Raji (cell line): ENCODE data around the gene DND1.

Source experiments
- POLR2A ChIP-seq: IDR thresholded peaks from 2 replicates; pipeline ENCODE4 v1.6.1; 2011; ENCODE audit warnings: low read depth, low read length, control low read depth; ENCODE audit not compliant: insufficient read depth

DND1 gene

DNA sequence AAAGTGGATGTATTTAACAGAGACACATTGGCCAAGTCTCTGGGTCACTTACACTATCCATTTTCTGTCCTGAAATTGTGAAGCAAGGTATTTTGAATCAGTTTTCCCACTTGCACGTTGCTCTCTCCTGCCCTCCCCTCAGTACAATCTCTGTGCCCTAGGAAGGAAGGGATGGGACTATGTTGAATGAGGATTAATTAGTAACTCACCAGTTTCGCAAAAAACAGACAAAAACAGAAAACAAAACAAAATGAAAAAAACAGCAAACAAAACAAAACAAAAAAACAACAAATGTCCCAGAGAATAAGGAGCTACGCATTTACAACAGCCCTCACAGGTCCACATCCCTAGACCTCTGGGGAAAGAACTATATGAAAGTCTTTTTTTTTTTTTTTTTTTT is 39.3 kb downstream of the DND1 start:
- TF ChIP-seq POLR2A: no peak

DNA sequence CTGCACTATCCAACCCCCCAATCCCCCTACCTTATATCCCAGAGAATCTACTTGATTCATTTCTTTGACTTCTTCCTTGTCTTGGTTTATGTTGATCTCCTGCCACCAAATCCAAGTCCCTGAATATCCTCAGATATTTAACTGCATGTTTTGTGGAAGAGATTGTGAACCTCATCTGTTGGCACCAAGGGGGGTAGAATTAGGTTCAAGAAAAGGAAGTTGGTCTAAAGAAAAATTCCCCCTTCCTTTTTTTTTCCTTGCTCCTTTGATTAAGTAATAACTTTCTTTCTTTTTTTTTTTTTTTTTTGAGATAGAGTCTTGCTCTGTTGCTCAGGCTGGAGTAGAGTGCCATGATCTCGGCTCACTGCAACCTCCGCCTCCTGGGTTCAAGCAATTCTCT is 39.9 kb downstream of the DND1 start:
- no peak for TF ChIP-seq POLR2A

DNA sequence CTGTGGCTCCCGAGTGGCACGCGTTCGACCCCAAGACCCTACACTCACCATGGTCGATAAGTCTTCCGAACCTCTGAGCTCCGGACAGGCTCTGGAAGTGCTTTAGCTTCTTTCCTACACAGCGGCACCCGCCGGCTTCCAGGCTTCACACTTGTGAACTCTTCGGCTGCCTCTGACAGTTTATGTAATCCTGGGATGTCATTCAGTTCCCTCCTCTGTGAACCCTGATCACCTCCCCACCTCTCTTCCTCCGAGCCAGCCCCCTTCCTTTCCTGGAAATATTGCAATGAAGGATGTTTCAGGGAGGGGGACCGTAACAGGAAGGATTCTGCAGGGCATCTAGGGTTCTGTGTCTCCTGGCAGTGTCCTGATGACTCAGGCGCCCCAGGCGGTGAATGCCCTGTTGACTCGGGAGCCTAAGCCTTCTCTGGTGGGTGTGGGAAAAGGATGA is 40.3 kb downstream of the DND1 start, which contains the start of gene CD14:
Gene CD14, minus strand, starts transcription at position 155 of the 451 bp plus-strand sequence. Its CDS starts 104 bp downstream, at position 51.
- TF ChIP-seq POLR2A: no peak

DNA sequence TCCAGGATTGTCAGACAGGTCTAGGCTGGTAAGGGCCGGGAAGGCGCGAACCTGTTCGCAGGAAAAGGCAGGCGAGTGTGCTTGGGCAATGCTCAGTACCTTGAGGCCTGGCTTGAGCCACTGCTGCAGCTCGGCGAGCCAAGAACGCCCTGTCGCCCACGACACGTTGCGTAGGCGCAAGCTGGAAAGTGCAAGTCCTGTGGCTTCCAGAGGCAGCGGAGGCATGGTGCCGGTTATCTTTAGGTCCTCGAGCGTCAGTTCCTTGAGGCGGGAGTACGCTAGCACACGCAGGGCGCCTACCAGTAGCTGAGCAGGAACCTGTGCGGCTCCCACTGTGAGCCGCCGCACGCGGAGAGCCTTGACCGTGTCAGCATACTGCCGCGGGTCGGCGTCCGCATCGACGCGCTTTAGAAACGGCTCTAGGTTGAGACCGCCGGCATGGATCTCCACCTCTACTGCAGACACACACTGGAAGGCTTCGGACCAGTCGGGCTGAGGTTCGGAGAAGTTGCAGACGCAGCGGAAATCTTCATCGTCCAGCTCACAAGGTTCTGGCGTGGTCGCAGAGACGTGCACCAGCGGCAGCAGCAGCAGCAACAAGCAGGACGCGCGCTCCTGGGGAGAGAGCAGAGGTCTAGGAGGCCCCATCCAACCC is 40.9 kb downstream of the DND1 start:
- TF ChIP-seq POLR2A: no peak

DNA sequence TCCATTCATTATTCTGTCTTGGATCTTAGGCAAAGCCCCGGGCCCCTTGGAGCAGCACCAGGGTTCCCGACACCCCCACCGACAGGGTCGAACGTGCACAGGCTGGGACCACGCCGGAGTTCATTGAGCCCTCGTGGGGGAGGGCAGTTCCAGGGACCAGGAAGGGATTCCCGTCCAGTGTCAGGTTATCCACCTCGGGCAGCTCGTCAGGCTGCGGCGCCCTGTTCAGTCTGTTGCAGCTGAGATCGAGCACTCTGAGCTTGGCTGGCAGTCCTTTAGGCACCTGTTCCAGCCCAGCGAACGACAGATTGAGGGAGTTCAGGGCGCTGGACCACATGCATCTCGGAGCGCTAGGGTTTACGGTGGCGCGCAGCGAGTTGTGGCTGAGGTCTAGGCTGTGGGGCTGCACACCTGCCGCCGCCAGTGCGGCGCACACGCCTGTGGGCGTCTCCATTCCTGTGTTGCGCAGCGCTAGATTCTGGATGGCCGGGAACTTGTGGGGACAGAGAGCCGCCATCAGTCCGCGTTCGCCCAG is 41.5 kb downstream of the DND1 start:
- TF ChIP-seq POLR2A: no peak

DNA sequence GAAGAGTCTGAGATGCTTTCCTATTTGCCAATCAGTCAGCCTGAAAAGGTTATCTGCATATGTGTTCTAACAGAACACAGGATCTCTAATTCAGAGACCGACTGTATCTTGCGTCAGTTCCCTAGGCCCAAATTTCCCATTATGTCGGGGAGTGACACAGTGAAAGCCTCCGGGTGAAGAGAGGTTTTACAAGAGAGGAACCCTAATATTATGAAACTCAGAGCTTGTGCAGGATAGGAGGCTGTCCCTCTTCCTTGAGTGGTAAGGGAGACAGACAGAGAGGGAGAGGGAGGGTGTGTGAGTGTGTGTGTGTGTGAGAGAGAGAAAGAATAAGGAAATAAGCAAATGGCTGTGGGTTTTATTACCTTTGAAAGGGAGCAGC is 42.3 kb downstream of the DND1 start:
- no peak for TF ChIP-seq POLR2A

DNA sequence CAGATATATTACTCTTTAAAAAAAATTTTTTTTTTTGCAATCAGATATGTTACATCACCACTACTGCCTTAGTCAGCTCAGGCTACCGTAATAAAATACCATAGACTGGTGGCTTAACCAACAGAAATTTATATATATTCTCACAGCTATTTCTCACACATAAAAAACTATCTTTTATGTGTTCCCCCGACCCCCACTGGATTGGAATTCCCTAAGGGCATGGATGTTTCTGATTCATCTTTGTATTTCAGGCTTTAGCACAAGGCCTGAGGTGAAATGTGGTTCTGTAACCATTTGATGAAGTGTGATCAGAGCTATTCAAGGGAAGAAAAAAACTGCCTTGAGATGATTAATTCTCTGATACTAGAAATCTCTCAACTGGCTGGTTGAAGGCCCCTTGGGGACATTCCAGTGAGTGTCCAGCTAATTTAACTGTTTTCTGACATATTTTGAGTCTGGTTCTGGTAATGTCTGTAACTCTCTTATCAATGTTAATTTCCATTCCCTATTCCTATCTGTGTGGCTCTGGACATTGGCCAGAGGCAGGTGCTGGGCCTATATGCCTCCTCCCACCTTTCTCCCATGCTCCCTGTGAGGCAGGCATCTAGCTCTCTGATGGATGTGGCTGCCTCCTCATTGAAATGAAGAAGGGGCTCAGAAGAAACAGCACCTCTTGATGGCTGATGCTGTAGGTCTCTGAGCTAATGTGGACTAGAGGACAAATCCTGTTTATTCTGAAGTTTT is 42.9 kb downstream of the DND1 start:
- no peak for TF ChIP-seq POLR2A

DNA sequence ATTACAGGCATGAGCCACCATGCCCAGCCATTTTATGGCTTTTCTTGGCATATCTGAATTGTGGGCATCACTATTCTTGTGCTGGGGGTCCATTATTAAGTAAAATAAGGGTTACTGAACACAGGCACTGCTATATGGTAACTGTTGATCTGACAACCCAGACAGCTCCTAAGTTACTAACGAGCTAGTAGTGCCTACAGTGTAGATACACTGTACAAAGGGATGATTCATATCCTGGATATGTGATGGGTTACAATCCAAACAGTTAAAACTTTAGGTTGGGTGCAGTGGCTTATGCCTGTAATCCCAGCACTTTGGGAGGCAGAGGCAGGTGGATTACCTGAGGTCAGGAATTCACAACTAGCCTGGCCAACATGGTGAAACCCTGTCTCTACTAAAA is 44.7 kb downstream of the DND1 start:
- TF ChIP-seq POLR2A: no peak

DNA sequence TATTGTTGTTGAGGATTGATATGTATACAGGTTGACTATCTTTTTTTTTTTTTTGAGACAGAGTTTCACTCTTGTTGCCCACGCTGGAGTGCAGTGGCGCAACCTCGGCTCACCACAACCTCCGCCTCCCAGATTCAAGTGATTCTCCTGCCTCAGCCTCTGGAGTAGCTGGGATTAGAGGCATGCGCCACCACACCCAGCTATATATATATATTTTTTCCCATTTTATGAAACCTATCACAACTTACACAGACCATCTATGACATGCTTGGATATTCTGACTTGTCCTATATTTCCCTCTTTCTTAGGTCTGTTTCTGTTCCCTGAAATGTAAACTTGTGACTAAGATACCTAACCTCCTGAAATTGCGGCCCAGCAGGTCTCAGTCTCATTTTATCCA is 45.4 kb downstream of the DND1 start:
- no peak for TF ChIP-seq POLR2A

DNA sequence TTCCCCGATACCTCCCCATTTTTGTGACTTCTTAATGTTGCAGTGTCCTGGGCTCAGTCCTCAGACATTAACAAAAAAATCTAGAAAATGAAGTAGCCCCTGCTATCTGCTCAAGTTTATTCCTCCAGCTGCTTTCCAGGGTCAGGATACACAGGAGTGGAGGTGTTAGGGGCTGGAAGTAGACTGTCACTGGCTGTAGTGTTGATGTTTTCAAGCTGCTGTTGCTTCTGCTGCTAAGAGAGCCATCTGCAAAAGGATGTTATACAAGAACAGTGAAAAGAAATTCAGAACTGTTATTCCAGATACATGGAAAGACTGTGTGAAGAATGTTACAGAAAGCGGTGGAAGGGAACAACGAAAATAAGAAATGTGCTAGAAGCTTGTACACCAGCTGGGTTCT is 51.1 kb downstream of the DND1 start:
- TF ChIP-seq POLR2A: no peak
